Measurements from ENCODE around the gene GRAMD4.

GRAMD4 gene, protein sequence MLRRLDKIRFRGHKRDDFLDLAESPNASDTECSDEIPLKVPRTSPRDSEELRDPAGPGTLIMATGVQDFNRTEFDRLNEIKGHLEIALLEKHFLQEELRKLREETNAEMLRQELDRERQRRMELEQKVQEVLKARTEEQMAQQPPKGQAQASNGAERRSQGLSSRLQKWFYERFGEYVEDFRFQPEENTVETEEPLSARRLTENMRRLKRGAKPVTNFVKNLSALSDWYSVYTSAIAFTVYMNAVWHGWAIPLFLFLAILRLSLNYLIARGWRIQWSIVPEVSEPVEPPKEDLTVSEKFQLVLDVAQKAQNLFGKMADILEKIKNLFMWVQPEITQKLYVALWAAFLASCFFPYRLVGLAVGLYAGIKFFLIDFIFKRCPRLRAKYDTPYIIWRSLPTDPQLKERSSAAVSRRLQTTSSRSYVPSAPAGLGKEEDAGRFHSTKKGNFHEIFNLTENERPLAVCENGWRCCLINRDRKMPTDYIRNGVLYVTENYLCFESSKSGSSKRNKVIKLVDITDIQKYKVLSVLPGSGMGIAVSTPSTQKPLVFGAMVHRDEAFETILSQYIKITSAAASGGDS

DNA sequence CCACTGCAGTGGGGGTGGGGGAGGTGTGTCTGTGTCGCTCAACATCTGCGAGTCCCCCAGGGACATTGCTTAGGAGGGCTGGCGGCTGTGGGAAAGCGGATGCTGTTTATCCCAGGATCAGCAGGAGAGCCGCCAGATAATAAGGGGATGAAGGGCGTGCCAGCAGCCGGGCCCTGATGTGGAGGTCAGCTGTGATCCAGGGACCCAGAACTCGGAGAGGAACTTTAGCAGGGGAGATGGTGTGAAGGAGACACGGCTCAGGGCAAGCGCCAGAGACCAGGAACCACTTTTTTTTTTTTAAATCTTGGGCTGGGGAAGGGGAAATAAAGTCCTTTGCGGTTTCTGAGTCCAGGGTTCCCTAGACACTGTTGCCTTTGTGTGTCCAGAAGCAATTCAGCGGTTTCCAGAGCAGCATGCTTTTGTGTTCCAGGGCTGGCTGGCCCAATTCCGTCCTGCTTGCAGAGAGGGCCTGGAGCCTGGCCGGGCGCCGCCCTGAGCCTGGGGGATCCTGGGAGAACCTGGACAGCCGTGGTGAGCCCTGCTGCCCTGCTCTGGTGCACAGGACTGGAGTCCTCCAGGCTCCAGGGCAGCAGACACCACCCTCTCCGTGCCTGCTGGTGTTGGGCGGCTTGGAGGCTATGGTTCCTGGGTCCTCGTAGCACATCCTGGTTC, at the start of gene GRAMD4:
Gene GRAMD4, plus strand, starts transcription at position 557 of the 672 bp plus-strand sequence. CDS start 6,414 bp downstream, outside the sequence.
- DNase-seq (ENCODE audit: low spot score), result no peak

DNA sequence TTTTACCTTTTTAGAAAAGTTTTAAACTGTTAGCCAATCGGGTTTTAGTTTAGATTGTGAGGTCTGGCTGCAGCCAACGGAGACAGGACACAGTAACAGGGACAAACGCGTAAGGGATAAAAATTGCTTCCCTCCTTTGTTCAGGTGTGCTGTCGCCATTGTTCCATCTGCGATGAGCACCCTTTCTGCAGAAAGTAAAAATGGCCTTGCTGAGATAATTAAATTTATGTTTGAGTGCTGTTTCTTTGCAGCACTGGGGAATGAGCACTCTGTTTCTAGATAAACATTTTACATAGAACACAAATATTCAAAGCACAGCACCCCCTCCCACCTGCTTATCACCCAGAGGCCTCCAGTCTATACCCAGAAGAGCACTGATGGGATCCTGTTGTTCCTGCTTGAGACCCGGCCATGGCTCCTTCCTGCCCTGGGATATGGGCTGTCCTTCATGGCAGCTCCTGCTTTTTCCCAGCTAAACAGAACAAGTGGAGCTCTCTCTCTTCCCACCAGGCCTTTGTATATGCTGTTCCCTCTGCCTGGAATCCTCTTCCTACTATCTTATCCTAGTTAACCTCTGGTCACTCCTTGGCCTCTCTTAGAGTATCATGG, 48.4 kb upstream of the GRAMD4 start:
- no peak for DNase-seq (ENCODE audit: low spot score)

DNA sequence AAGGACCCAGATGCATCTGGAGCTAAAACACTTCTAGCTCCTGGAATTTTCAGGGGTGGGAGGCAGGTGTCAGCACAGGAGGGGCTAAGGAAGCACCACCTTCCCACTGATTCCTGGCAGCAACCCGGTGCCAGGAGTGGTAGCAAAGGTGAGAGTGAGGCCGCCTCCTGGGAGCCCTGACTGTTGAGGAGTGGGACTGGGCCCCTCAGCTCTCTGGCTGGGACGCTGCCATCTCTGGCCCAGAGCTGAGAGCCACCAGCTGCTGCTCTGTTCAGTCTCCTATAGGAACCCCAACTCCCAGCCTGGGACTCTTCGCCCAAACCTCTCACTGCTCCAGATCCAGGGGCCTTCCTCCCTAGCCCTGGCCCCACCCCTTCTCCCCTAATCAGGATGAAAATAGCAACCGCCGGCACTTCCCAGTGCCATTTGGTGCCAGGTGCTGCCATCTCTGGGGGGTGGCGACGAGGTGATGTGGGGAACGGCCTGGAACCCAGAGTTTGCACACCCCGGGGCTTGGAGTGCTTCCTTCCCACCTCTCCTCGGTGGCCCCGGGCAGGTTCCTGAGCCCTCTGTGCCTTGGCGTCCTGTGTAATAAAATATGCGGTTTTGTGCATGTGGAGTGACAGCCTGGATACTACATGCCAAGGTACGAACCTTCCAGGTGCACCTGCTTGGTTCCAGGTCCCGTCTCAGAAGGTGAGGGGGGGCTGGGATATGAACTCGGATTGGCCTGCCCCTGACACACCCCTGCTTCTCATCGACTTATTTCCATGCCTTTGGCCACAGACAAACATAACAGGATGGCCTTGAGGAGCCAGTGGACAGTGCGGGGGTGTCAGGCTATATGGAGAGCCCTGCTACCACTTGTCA, 47.0 kb upstream of the GRAMD4 start:
- no peak for DNase-seq (ENCODE audit: low spot score)

DNA sequence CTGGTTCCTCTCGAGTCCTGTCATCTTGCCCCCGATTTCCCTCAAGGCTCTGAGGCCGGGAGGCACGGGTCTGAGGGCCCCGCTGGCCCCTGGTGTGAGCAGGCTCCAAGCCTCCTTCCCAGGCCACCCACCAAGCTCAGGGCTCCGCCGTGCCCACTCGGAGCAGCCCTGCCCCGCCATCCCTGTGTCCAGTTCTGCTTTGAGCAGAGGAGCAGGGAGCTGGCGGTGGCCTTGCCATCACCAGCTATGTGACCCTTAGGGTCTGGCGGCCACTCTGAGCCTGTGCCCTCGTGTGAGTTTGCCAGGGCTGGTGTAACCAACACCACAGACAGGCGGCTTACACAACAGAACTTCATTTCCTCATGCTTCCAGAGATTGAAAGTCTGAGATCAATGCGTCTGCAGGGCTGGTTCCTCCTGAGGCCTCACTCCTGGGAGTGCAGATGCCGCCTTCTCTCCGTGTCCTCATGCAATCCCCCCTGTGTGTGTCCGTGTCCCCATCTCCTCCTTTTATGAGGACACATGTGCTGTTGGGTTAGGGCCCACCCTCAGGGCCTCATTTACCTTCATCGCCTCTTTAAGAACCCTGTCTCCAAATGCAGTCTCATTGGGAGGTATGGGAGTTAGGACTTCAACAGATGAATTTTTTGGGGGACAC, 46.3 kb upstream of the GRAMD4 start:
- DNase-seq (ENCODE audit: low spot score), result no peak

DNA sequence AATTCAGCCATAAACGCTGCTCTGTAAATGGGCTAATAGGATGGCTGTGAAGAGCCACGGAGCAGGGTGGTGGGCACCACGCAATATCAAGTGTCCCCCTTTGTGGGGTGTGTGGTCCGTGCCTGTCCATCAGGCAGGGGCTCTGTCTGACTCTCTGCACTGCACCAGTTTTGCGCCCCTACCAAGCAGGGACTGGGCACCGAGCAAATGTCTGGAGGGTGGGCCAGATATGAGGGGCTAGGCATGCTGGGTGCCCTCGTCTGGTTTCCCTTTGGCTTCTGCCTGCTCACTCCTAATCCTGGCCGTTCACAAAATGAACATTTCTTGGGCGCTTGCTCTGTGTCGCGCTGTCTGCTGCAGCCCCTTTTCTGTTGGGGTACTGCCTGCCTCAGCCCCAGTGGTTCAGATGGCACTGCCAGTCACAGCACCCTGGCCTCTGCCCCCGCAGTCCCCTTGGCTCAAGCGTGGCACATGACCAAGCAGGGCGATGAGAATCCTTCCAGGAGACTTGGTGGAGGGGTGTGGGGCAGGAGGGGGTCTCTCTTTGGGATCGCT, 45.7 kb upstream of the GRAMD4 start:
- no peak for DNase-seq (ENCODE audit: low spot score)

DNA sequence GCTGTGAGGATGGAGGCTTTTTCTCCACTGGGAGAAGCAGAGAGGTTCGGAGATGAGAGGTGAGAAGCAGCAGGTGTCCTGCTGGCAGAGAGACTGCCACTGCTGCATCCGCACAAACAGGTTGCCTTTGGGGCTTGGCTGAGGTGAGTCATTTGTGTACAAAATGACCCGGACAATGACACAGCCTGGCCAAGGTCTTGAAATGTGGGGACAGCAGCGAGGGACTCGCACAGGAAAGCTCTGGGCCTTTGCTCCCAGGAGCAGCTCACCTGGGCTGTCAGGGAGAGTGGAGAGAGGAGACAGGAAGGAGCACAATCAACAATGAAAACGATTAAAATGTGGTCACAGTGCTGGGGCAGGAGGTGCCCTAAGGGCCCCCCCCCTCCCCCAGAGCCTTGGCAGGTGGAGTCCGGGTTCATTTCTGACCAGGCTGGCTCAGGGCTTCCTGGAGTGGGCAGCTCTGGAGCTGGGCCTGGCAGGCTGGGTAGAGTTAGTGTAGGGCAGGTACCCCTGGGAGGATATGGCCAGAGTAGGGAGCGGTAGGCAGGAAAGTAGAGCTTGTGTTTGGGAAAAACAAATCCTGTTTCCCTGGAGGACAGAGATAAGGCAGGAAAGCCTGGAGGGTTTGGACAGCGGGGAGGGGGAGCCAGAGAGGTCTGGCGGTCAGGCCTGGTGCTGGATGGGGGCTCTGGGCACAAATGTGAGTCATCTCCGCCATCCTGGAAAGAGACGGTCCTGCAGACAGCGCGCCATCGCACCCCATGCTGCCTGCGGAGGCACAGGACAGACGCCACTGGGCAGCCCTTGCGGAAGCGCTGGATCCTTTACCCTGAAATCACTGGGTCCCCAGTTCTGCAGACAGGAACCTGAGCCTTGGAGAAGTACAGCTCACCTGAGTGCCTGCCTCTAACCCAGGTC, 44.9 kb upstream of the GRAMD4 start:
- no peak for DNase-seq (ENCODE audit: low spot score)

DNA sequence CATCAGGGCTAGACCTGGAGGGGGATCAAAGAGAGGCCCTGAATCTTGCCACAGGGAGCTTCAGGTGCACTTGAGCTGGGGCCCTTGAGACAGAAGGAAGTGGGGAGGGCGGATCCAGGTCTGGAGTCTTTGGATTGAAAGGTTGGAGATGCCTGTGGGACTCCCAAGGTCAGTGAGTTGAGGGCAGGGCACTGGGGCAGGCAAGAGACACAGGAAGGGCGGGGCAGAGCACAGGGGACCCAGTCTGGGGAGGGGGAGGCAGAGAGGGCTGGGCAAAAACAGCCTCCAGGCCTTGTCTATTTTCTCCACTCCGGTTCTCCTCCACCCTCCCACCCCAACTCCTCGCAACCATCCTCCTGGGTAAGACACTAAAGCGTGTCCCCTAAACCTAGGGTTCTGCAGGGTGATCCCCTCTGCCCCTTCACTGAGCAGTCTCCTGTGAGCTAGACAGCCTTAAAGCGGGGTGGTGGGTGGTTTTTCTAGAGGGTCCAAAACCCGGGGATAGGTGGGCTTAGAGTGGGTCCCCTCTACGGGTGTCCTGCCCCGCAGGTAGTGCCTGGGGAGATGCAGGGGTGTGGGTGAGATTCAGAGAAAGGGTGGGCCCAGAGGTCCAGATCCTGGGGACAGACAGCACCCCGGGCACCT, 44.2 kb upstream of the GRAMD4 start:
- no peak for DNase-seq (ENCODE audit: low spot score)

DNA sequence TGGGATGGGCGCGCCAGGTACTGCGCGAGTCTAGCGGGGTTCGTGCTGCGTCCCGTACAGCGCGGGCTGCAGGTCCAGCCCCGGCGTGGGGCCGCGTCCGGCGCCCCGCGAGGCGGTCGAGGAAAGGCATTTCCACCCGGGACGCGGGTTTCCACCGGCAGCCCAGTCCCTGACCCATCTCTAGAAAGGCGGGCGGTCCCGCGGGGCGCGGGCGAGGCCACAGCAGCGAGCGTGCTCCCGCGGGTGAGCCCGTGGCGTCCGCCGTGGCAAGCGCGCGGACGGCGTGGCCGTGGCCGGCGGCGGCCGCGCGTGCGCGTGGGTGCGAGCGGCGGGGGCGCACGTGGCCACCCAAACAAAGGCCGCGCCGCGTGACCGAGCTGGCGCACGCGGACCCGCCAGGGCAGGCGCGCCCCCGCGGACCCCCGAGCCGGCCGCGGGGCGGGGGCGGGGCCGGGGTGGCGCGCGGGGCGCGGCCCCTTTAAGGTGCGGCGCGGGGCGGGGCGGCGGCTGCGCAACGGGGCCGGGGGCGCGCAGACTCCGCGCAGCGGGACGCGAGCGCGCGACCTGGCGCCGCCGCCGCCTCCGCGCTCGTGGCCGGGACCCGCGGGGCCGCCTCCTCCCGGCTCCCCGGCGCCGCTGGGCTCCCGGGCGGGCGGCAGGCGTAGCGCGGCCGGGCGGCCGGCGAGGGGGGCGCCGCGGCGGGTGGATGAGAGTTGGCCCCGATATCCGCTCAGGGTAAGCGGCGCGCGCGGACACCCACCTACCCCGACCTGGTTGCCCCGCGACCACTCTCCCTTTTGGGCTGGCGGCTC, 43.4 kb upstream of the GRAMD4 start:
- DNase-seq (ENCODE audit: low spot score), result peak; percentile 63

DNA sequence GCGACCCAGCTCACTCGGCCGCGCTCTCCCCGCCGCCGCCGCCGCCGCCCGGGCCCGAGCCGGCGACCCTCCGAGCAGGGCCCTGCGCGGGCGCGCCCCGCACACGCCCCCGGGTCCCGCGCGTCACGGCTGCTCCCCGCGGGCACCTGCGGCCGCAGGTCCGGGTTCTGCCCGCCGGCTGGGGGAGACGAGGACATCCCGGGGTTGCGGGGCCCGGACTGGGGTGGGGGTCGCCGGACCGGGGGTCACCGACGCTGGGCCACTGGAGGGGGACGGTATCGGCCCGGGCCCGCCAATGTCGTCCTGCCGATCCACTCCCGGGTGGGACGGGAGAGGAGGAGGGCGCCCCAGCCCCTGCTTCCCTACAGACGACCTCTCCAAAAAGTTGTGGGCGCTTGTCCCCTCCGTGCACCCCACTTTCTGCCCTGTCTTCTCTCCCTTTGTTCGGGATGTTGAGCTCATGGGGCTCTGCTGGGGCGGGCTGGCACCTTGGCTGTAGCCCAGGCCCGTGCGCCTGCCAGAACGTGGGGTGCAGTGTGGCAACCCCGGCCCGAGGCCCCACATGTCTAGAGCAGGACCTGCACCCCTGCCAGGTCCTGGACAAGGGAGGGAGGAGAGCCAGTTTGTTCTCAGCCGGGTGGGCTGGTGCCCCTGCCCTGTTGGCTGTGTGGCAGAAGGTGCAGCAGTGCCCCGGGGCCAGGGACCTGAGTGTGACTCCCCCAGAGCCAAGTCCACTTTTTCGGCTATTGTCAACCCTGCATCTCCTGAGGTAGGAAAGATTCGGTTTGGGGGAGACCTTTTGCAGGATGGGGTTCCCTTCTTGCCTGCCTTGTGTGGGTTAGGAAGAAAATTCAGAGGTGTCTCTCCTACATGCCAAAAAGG, 42.6 kb upstream of the GRAMD4 start:
- peak; percentile 42 for DNase-seq (ENCODE audit: low spot score)

DNA sequence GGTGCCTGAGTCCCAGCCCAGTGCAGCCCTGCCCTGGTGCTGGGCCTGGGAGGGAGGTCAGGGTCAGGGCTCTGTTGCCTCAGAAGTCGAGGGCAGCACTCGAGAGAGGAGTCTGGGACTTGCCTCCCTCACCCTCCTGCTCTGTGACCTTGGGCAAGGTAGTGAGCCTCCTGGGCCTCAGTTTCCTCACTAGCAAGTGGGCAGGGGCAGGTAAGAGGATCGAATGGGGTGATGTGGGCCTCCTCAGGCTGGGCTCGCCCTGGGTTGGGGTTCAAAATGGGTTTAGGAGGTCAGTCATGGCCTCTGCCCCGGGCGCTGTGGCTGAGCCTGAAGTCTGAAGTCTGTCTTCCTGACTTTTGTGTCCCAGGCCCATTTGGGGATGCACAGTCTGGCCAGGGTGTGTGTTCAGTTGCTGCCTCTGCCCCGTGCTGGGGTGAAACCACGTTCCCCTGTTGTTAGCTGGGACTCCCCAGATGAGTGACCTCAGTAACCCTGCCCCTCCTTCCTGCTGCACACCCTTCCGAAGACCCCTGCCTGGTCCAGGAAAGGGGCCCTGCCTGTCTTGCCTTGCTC, 41.8 kb upstream of the GRAMD4 start:
- DNase-seq (ENCODE audit: low spot score), result no peak

DNA sequence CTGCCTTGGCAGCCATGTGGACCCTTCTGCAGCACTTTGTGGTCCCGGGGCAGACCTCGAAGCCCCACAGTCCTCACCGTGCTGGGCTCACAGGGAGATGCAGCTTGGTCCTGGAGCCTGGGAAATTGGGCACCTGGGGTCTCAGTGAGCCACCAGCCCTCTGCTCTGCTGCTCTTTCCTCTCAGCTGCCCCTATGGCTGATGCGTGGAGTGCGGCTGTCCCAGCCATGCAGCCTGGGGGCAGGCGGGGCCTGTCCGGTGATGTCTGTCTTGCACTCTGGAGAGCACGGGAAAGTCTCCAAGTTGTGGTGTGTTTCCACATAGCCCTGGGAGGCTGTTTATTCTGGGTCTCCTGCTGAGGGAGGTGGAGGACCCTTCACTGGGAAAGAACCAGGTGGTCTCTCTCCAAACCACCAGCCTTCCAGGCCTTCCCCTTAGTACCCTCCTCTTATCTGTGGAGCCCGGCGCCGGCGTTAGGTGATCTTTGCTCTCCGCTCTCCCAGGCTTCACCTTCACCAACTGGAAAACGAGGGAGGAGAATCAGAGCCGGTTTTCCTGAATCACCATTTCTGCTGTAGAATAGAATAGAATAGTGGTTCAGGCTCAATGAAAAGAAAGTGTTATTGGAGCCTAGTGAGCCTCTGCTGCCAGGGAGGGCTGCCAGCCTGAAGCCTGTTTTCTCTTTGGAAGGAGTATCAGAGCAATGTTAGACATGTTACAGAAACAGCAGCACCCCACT, 41.2 kb upstream of the GRAMD4 start:
- DNase-seq (ENCODE audit: low spot score), result no peak

DNA sequence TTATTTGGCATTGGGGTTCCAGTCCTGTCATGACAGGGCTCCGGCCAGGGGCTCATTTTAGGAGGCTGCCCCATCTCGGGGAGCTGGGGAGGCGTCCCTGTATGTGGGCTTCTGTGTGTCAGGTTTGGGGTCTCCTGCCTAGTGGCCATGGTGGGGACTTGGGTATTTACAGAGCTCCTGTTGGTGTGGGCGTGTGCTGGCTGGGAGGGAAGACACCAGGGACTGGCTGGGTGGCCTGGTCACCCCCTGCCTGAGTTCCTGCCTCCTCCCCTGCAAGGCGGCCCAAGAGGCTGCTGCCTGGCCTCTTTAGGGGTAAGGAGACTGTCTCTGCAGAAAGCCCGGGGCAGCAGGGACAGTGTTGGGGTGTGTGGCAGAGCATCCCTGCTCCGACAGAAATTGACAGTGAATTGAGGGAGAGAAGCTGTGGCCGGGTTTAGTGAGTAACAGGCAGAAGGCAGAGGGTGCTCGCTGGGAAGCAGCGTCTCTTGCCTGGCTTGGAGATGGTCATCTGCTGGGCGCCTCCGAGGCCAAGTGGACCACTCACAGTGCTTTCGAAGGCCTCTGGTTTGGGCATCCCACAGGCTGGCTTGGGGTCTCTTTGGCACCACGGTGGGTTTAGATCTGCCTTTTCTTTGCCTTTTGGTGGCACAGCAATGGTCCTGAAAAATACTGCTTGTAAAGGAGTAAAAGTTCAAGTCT, 40.3 kb upstream of the GRAMD4 start:
- no peak for DNase-seq (ENCODE audit: low spot score)

DNA sequence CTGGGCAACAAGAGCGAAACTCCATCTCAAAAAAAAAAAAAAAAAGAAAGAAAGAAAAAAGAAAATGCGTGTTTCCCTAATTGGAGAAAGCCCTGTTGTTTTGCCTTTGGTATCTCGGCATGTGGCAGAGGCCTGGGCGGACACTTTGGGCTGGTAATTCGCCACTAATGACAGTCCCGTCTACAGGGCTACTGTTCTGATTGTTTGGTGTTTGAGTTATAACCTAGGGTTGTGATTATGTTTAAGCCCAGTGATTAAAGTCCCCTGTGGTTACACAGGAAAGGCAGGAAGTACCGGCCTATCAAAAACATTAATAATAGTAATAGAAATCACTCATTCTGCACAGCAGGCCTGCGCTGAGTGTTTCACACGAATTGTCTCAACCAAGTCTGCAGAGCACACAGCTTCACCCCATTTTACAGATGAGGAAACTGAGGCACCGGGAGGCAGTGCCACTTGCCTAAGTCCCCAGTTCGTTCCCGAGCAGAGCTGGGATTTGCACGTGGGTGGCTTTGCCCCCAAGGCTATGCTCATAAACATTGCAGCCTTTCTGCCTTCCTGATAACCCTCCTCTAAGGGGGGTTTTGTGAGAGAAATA, 39.1 kb upstream of the GRAMD4 start:
- DNase-seq (ENCODE audit: low spot score), result no peak

DNA sequence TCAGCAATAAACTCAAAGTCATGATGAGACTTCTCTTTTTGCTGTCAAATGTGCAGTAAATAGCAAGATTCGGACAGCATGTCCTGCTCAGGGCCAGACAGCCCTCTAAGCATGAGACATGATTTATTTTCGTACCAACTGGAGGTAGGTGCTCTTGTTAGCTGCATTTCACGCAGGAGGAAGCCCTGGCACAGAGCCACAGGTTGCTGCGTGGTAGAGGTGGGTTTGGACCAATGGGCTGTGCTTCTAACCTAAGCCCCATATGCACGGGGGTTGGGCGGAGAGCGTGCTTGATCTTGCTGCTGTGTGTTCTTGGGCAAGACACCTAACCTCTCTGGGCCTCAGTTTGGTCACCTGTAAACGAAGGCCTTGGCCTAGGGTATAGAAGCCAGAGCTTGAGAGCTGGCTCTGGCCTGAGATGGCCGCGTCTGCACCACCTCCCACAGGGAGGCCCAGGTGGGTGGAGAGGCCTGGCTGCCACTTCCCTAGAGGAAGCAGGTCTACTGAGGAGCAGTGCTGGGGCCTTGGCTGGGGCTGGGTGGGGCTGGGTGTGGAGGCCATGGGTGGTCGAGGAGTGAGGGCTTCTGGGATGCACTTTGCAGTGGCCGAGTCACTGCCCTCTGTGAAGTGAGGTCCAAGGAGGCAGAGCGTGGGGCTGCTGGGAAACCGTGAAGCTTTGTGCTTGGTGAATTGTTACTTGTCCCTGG, 38.5 kb upstream of the GRAMD4 start:
- DNase-seq (ENCODE audit: low spot score), result no peak
